GM08714 (cell line): ENCODE measurements around the gene KCNQ1OT1.

ENCODE experiments used
- H3K4me3 ChIP-seq: fragments of 200-500 bp; sonication (Bioruptor generic); 2 replicates; pipeline ENCODE4 v1.5.1; 2014; ENCODE audit warnings: mild to moderate bottlenecking, low read length, inconsistent platforms
- ZNF274 ChIP-seq: IDR thresholded peaks from 2 replicates; pipeline ENCODE4 v1.6.1; 2012; ENCODE audit warnings: mild to moderate bottlenecking, low read depth, low read length

The KCNQ1OT1 gene

DNA sequence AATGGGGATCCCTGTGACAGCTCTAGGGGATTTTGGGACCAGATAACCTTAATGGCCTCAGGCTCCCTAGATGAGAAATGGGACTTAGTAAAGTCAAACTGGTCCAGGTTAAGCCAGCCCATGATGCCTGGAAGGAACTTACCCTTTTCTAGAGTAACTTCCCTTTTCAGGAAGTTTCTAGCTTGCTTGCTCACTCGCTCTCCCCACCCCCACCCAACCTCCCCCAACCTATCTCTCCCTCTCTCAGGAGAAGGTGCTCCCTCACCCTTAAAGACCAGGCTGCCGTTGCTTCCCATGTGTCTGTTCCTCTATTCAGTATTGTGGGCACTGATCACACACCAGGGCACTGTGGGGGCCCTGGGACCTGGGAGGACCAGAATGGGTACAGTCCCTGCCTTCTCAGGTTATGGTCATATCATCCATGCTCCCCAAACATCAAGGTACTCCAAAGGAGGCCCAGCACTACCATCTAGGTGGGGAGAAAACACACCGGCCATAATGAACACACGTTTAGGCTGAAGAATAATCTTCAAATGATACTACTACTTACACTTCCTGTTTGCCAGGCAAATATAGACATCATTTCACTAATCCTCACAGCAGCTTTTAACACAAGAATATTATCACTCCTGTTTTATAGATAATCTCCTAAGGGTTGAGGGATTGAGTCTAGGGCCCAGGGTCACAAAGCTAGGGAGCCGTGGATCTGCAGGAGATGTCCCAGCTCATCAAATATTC is 18.2 kb downstream of the KCNQ1OT1 start:
- no peak overlapping the region for H3K4me3 ChIP-seq

DNA sequence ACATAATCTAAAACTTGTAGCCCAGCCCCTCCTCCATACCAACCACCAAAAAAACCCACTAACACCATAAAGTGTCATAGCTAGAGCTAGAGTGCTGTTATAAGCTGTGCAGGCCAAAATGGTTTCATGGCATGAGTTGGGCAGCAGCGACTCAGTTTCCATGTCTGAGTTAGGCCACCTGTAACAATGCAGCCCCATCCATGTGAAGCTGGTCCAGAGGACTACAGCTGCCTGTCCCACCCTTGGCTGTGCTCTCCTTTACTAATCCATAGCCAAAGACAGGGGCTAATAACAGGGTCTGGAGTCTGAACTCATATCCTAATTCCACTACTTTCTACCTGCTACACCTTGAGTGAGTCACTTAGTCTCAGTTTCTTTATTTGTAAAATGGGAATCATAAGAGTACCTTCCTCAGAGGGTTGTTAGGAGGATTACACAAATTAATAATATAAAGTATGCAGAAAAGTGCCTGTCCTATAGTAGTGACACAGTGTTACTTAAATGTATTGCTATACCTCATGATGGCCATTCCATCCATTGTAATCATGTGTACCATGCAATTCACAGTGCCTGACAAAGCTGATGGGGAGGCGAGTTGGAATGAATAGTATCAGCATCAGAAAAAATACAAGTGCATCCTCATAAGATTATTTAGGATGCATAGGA is 20.6 kb downstream of the KCNQ1OT1 start:
- no peak overlapping the region for H3K4me3 ChIP-seq

More for the DNA sequence above, 18.2 kb downstream of the KCNQ1OT1 start:
- TF ChIP-seq ZNF274: no peak

DNA sequence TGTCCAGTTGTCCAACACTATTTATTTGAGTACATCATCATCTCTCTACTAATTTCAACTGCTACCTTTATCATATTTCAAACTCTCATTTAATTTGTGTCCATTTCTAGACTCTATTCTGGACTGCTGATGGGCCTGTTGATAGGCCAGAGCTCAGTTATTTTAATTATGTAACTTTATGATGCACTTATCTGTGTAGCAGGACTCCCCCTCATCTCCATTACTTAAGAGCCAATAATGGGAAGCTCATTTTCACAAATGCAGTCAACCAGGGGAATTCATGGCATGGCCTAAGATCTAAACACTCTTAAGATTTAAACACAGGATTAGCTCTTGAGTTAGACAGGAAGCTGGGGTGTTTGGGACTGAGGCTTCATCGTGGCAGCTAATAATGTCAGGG is 21.4 kb downstream of the KCNQ1OT1 start:
- no peak for TF ChIP-seq ZNF274

More for the DNA sequence above, 20.6 kb downstream of the KCNQ1OT1 start:
- no peak for TF ChIP-seq ZNF274

DNA sequence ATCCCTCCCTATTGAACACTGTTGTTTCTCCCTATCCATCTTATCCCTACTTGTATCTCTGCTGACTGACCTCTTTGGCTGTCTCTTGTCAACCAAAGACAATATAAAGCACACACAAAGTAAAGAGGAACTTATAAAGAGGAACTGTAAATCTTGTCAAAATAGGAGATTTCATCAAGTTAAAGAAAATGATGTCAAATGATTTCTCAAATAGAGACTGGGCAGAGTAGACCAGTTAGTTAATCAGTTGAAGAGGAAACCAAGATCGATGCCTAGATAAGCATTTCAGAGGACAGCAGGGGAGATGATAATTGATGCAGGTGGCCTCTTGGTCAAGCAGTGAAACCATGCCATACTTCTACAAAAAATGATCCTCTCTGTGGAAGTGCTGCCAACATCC is 22.7 kb downstream of the KCNQ1OT1 start:
- no peak for TF ChIP-seq ZNF274
- no peak overlapping the region for H3K4me3 ChIP-seq

More for the DNA sequence above, 21.4 kb downstream of the KCNQ1OT1 start:
- no peak overlapping the region for H3K4me3 ChIP-seq

DNA sequence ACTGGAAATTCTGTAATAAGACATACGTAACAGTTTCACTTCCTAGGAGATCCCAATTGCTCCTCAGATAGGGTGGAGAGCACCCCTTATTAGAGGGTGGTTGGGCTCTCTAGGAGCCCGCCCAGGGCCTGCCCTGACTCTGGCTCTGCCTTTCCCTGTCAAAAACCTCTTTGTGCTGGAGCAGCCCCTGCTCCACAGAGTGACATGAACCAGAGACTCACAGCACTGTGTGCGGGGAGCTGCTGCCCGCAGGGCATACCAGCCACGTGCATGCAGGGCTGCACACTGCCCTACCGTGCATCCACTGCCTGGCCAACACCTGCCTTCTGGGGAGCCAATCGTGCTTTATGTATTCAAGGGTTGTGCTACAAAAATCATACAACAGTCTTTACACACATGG is 24.3 kb downstream of the KCNQ1OT1 start:
- TF ChIP-seq ZNF274: no peak

DNA sequence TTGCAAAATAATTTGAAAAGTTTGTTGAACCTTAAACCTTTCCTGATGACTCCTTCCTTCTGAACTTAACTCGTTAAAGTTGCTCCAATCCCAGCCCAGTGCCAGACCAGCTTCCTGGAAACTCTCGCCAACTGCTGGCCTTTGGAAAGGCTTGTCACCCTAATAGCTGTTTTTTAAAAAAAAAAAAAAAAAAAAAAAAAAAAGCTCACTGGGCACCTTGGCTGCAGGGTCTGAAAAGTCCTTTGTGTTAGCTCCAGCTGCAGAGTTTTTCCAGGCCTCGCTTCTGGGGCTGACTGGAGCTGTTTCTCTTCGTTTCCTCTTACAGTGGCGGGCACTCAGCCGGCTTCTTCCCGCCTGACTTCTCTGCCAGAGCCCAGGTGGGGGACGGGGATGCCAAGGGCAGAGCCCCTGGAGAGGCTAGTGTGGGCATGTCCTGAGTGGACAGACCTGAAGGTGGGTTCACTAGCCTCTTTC is 25.1 kb downstream of the KCNQ1OT1 start:
- H3K4me3 ChIP-seq: no peak overlapping the region
- no peak for TF ChIP-seq ZNF274

More for the DNA sequence above, 24.3 kb downstream of the KCNQ1OT1 start:
- H3K4me3 ChIP-seq: no peak overlapping the region

DNA sequence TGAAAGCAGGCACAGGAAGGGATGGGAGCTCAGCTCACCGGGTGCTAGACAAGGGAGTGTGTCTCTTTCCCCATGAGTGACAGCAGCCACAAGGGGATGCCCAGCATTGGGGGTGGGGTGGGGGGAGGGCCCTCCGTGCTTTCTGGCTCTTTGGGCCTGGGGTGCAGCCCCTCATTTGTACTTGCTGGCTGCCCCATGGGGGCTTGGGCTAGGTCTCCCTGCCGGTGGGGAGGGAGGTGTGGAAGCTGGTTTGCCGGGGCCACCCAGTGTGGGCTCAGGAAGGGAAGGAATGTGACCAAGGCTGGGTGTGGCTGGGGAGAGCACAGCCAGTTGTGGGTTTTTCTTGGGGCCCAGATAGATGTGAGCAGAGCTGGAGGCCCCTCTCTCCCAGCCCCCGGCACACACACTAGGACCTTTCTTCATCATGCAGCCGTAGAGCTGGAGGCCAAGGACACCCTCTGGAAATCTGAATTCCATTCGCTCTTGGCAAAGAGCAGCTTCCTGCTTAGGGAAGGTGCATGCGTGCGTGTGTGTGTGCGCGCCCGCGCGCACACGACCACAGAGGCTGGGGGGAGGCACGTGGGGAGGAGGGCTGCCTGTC is 25.8 kb downstream of the KCNQ1OT1 start:
- TF ChIP-seq ZNF274: no peak
- H3K4me3 ChIP-seq: no peak overlapping the region

DNA sequence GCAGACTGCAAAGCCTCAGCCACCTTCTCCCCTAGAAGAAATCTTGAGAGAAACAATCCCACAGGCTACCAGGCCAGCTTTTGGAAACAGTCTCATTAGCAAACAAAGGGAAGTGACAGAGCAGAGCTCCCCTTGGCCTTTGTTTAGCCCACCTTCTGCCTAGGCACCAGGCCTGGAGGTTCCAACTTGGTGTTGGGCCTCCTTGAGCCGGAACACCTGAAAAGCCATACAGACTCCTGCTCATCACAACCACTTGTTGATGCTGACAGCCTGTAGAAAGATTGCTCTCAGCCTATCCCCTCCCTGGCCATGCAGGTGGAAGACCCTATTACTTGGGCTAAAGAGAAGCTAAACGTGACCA is 26.6 kb downstream of the KCNQ1OT1 start:
- no peak overlapping the region for H3K4me3 ChIP-seq
- TF ChIP-seq ZNF274: no peak

DNA sequence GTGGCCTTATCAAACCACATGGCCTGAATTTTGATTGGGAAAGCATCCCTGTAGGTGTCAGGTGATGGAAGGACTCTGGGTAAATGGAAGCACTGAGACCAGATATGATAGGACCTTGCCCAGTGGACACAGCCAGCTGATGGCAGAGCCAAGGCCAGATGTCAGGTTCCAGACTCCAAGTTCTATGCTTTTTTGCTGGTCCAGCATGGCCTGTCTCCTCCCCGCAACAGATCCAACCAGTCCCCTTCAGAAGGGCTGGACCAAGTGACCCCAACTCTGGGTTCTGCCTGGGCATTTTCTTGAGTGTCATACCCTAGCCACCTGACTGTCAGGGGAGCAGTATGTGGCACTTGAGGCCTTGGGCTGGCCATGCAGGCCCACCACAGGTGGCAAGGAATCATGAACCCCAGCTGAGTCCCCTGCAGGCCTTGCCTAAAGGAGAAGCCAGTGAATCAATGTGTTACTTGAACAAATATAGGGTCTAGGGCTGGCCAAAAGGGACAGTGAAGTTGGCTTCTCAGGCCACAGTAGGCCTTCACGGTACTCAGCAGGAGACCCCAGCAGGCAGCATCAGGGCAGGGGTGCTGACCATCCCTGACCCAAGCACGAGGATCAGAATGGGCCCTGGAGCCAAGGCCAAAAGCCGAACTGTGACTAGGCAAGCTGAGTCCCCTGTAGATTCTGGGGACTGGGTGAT is 27.1 kb downstream of the KCNQ1OT1 start:
- TF ChIP-seq ZNF274: no peak
- no peak overlapping the region for H3K4me3 ChIP-seq

DNA sequence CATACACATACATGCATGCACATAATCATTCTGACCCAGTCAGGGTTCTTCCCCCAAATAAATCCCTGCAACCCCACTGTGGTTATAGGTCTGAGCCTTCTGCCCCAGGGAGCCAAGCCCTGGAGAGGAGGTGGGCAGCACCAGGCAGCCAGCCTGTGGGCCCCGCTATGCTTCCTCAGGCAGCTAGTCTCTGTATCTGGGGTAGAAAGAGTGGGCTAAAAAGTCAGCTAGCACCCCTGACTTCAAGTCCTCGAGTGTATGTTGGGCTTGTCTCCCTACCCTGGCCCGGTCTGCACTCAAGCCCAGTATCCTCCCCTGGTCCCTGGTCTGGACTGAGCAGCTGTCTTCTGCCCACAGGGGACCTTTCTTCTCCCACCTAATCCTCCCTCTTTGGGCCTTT is 28.0 kb downstream of the KCNQ1OT1 start:
- TF ChIP-seq ZNF274: no peak
- no peak overlapping the region for H3K4me3 ChIP-seq

DNA sequence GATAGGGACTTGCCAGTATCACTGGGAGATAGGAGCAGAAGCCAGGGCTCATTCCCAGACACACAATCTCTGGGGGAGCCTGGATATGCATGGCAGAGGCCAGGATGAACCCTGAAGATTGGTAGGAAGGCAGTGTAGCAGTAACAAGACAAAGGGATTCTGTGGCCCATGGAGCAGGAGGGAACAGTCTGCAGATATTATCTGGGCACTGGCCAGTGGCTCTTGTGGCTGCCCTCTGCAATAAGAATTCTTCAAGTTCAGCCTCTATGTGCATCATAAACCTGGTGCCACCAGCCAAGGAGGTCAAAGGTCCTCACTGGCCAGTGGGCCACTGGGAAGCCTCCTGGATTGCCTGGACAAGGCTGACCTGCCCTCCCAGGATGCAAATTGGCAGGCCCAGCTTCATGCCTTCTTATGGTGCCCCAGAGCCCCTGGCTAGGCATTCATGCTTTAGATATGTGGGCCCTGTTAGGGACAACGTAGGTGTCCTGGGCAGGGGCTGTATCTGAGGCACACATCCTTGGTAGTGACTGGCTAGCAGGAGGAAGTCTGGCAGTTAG is 29.2 kb downstream of the KCNQ1OT1 start:
- TF ChIP-seq ZNF274: no peak

DNA sequence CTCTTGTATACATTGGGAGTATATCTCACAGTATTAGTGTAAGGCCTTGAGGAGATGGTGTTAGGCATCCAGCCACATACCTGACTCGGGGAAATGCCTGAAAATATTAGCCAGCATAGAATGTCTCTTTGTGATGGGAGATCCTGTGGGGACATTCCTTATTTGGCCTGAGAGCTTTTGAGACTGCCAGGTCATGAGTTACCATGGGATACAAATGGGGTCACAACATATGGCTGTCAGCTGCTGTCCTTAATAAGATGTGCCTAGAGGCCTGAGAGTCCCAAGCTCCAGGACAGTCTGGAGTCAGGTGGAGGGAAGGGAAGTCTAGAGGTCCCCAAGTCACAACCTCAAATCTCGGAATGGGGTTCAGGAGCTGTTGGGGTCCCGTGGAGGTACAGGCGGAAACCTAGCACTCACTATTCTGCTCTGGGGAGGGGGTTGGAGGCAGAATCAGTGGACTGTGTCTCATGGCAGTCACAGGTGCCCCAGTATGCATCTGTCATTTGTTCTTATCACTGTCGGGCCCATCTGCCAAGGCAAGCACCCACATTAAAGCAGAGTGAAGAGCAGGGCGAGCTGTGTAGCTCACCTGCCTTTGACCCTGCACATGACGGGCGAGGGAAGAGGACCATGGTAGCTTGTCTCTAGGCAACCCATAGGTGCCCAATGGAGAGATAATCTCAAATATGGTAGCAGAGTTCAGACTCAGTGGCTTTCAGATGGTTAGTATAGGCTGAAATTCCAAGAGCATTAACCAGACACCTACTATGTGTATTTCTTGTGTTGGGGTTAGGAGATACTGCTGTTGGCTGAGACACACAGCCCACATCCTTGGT is 29.9 kb downstream of the KCNQ1OT1 start:
- no peak for TF ChIP-seq ZNF274
- no peak overlapping the region for H3K4me3 ChIP-seq

More for the DNA sequence above, 29.2 kb downstream of the KCNQ1OT1 start:
- H3K4me3 ChIP-seq: no peak overlapping the region

DNA sequence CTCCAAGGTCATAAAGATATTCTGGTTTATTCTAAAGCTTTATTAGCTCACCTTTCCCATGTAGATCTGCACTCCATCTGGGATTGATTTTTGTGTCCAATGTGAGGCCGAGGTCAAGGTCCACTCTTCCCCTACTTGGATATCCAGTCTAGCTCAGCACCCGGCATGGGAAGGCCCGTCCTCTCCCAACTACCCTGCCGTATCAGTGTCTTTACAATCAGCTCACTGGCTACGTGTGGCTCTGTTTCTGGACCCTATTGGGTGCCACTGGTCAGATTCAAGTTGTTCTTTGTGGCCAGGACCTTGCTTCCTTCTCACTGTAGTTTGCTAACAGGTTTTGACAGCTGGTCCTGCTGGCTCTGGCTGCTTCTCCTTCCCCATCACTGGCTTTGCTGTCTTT is 30.9 kb downstream of the KCNQ1OT1 start:
- no peak for TF ChIP-seq ZNF274

More for the DNA sequence above, 30.9 kb downstream of the KCNQ1OT1 start:
- no peak overlapping the region for H3K4me3 ChIP-seq
